IPS DF 19.7 (cell line): ENCODE data around the gene PTPRT.
"Not testable (repeated sequence)": the region's sequence is repeated elsewhere in the genome, so short reads cannot be mapped to it uniquely, and the experiment has no call there.

Experiments
- DNase-seq: peaks from one replicate; pipeline ENCODE4 v3.0.0-alpha.2; 2013; ENCODE audit warnings: low read depth, low spot score

Gene PTPRT

DNA sequence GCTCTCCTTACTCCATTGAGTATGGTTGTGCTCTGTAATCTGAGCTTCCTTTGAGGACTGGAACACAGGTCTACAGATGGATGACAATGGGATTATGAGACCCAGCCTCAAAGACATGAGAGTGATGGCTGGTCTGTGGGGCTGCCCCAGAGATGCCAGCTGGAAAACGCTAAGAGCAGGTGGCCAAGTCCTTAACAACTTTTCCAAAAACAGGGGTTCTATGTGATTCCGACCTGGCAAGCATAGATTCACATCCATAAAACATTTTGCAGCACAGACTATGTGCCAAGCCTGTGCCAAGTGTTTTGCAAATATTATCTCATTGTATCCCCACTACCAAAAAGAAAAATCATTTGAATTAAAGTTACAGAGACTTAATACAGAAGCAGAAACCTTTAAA is 270.4 kb downstream of the PTPRT start:
- no peak for DNase-seq

- DNase-seq: no peak
These were observed 274.6 kb downstream of the PTPRT start for GRCh38 chr20:42915081-42915480.

DNA sequence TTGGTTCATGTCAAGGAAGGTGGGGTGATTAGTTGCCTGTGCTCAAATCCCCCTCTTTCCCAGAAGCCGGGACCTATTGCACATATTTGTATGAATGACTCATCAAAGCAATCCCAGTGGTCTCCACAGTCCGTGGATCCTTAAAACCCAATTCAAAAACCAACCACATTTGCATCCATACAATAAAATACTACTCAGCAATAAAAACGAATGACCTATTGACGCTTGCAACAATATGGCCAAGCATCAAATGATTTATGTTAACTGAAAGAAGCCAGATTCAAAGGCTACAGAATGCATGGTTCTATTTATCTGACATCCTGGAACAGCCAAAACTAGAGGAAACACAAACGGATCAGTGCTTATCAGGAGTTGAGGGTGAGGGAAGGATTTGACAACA is 275.4 kb downstream of the PTPRT start:
- DNase-seq: no peak

GRCh38 chr20:42910808-42911207 is 278.9 kb downstream of the PTPRT start:
- DNase-seq: not testable (repeated sequence)

DNA sequence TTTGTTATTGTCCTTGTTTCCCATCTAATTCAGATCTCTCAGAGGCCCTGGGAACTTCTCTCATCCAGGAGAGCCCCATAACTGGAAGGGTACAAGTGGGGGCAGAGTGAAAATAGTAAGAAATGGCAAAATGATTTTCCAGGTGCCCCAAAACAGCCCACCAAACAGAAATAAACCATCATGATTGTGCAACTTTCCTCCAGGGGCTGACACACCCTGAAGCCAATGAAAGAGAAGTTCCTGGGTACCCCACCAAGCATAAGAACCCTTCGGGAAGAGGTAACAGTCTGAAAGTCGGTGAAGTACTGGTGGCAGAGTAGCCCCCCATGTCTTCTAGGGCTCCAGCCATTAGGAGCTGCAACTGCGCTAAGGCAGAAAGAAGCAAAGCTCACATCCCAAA is 282.0 kb downstream of the PTPRT start:
- DNase-seq: no peak

- no peak for DNase-seq
These were observed 283.6 kb downstream of the PTPRT start for GRCh38 chr20:42906120-42906519.

DNA sequence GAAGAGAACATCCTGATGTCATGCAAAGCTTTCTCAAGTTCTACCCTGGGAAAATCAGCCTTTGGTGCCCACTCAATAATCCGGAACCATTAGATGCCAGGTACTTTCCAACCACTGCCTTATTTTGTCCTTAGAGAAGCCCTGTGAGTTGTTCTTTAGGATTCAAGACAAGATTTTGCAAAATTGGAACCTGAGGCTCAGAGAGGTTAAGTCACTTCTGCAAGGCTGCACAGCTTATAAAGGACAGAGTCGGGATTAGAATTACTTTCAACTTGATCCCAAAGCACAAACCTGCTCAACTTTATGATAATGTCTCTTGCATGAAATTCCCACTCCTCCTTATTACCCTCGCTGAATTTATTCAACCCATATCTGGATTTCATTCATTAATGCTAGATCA is 287.2 kb downstream of the PTPRT start:
- no peak for DNase-seq

DNA sequence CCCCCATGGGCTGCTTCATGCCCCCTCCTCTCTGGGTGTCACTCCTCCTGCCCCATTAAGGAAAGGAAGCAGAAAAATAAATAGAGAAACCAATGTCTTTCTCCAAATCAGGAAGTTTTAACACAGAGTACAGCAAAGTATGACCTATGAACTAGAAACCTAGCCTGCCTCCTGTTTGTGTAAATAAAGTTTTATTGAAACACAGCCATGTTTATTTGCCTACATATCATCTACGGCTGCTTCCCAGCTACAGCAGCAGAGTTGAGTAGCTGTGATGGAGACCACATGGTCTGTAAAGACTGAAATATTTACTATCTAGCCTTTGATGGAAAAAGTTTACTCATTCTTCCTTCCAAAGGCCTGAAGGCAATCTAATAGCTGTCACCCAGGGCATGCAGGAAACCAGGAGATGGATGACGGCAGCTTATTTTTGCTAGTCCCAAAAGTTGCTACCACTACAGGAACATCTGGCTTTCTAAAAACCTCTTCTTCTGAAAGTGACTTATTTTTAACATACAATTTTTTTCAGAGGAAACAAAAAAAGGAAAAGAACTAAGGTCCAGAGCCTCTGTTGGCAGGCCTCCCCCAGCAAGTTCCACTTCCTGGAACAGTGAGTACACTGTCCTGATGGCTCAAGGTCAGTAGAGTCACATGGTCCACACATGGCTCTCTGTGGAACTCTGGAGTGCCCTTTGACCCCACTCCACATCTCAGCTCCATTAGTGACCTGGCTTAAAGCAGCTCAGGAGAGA is 287.8 kb downstream of the PTPRT start:
- no peak for DNase-seq

GRCh38 chr20:42900764-42901163 is 288.9 kb downstream of the PTPRT start:
- not testable (repeated sequence) for DNase-seq

DNA sequence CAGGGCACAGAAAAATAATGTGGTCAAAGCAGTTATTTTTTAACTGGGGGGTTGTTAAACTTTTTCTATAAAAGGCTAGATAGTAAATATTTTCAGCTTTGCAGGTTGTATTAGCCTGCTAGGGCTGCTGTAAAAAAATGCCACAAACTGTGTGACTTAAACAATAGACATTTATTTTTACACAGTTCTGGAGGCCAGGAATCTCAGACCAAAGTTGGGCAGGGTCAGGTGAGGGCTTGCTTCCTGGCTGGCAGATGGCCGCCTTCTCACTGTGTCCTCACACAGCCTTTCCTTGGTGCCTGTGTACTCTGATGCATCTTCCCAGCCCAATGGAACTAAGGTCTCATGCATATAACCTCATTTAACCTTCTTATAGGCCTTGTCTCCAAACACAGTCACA is 294.7 kb downstream of the PTPRT start:
- DNase-seq: no peak

GRCh38 chr20:42894483-42894882 is 295.2 kb downstream of the PTPRT start:
- no peak for DNase-seq

DNA sequence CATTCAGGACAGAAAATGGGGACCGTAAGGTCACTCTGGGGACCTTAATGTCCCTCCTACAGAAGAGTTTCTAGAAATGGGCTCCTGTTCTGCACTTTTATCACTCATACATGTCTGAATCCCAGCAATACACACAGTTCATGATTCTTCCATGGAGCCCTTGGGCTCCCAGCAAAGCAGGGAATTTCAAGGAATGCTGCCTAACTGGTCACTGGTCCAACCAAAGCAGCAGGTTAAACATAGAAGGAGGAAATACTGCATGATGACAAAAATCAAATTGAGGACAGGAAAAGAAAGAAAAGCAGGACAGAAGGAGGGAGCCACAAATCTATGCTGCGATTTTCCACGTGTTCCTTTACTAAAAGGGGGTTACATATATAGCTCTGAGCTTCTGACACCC is 300.2 kb downstream of the PTPRT start:
- DNase-seq: no peak

DNA sequence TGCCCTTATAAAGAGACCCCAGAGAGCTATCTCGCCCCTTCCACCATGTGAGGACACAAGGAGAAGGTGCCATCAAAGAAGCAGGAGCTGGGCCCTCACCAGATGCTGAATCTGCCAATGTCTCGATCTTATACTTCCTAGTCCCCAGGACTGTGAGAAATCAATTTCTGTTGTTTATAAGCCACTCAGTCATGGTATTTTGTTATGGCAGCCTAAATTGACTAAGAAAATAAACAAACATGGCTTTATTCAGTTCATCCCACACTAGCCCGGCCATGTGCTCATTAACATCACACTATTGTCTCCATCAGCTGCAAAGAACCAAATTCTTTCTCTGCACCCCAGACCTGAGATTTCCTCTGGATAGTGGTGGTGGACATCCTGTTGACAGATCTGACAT is 302.4 kb downstream of the PTPRT start:
- DNase-seq: no peak

DNA sequence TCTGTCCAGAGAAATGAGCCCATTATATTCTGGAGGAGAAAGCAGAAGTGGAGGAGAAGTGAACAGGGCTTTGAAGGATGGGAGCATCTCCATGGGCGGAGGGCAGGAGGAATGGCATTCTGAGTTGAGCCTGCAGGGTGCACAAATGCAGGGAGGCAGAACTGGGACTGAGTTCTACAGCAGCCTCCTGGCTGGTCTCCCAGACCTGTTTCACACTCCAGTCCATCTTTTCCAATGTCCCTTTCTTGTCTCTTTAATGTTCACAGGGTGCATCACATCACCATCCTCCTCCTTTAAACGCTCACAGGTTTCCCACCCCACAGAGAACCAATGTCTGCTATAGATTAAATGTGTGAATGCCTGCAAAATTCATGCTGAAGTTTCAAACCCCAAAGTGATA is 302.9 kb downstream of the PTPRT start:
- no peak for DNase-seq

- no peak for DNase-seq
These were observed 303.7 kb downstream of the PTPRT start for GRCh38 chr20:42886046-42886445.

GRCh38 chr20:42875581-42875980 is 314.1 kb downstream of the PTPRT start:
- no peak for DNase-seq

DNA sequence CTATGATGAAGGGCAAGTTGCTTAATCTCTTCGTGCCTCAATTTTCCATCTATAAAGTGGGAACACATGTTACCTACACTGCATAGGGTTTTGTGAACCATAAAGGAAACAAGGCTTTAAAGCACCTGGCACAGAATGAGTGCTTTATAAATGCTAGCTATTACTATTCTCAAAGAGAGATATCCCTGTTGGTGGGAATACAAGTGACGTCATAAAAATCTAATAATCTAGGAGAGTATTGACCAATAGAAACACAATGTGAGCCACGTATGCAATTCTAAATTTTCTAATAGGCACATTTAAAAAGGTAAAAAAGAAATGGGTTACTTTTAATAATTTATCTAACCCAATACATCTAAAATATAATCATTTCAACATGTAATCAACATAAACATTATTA is 316.4 kb downstream of the PTPRT start:
- DNase-seq: no peak

- DNase-seq: no peak
These were observed 325.6 kb downstream of the PTPRT start for GRCh38 chr20:42864116-42864515.

GRCh38 chr20:42862446-42862845 is 327.3 kb downstream of the PTPRT start:
- DNase-seq: no peak

DNA sequence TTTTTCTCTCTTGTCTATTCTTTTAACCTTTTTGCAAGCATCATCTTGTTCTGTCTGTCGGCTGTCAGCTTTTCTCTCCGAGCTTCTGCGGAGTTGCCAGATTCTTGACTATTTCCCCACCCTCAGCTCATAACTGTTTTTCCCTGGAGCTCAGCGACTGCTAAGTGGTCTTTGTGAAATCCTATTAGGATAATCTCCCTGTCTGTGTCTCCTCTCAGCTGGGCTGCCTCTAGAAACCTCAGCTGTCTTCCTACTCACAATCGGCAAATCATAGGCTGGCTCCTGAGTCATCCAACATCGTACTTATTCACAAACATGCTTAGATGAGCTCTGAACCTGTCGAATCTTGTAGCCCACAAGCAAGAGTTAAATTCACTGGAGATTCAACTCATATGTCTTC is 332.3 kb downstream of the PTPRT start:
- DNase-seq: no peak

DNA sequence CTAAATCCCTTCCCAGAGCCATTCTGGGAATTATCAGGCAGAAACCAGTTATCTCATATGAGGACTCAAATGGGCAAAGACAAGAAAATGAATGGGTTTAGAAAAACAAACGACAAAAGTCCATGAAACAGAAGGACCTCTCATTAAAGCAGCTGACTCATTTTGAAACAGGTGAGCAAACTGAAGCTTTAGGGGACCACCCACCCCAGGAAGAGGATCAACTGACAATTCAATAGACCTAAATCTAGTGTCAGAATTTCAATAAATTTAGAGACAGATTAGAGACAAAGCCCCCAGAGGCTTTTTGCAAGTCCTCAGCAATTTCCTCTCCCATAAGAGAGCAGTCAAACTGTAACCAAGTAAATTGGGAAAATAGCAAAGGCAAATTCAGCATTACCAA is 333.8 kb downstream of the PTPRT start:
- no peak for DNase-seq

GRCh38 chr20:42852691-42853090 is 337.0 kb downstream of the PTPRT start:
- no peak for DNase-seq

DNA sequence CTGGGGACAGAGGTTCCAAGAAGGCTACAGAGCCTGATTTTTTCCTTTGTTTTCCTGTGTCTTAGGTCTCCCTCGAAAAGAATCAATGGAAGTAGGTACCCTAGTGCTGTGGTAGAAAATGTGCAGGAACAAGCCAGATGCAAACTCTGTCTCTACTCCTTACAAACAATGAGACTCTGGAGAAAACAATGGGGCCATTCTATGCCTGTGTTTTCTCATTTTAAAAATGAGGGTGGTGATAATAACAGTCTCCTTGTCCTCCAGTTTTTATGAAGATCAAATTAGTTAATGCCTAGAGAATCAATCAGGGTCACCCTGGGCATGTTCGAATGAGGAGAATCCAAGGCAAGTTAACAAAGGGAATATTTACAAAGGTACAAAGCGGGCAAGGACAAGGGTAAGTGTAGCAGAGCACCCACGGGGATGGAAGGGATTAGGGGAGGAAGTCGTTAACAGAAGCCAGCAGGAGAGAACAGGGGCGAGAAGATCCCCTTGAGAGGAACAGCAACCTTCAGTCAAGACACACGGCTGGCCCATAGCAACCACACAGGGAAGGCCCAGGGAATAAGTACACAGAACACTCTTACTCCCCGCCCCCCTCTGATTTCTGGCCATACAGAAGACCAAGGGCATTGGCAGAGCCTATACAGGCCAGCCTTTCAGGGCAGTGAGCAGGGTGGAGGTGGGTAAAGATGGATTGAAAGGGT is 342.8 kb downstream of the PTPRT start:
- no peak for DNase-seq
